GM19238 (cell line): Measurements from ENCODE around the gene EPHA8.

Experiments used
- DNase-seq: peaks from one replicate; pipeline ENCODE4 v3.0.0; 2011; ENCODE audit warnings: low spot score; ENCODE audit not compliant: insufficient read length

The EPHA8 gene

GRCh38 chr1:22588899-22589422 is 25.7 kb downstream of the EPHA8 start:
- DNase-seq = no peak

GRCh38 chr1:22591576-22591975 is 28.3 kb downstream of the EPHA8 start:
- no peak for DNase-seq

- DNase-seq = no peak
Observed at GRCh38 chr1:22592051-22592450, 28.8 kb downstream of the EPHA8 start.

- no peak for DNase-seq
Observed at GRCh38 chr1:22592919-22593790, 29.9 kb downstream of the EPHA8 start.

- DNase-seq = no peak
Observed at GRCh38 chr1:22594396-22594795, 31.1 kb downstream of the EPHA8 start.

- no peak for DNase-seq
Observed at GRCh38 chr1:22595108-22595507, 31.8 kb downstream of the EPHA8 start.

- DNase-seq = no peak
Observed at GRCh38 chr1:22597301-22597965, 34.1 kb downstream of the EPHA8 start.

- no peak for DNase-seq
Observed at GRCh38 chr1:22597996-22598395, 34.7 kb downstream of the EPHA8 start.

- DNase-seq = no peak
Observed at GRCh38 chr1:22598736-22599135, 35.4 kb downstream of the EPHA8 start.

GRCh38 chr1:22600071-22600816 is 37.0 kb downstream of the EPHA8 start:
- no peak for DNase-seq

- DNase-seq = no peak
Observed at GRCh38 chr1:22600817-22601605, 37.7 kb downstream of the EPHA8 start.

- no peak for DNase-seq
Observed at GRCh38 chr1:22601610-22602009, 38.3 kb downstream of the EPHA8 start.

GRCh38 chr1:22602060-22602740 is 38.9 kb downstream of the EPHA8 start:
- DNase-seq = no peak

GRCh38 chr1:22606161-22606560 is 42.9 kb downstream of the EPHA8 start:
- no peak for DNase-seq

- no peak for DNase-seq
Observed at GRCh38 chr1:22607154-22607553, 43.9 kb downstream of the EPHA8 start.

- DNase-seq = no peak
Observed at GRCh38 chr1:22608361-22608760, 45.1 kb downstream of the EPHA8 start.

GRCh38 chr1:22609291-22609690 is 46.0 kb downstream of the EPHA8 start:
- DNase-seq = no peak

GRCh38 chr1:22611530-22611947 is 48.2 kb downstream of the EPHA8 start:
- DNase-seq = no peak

GRCh38 chr1:22612671-22613571 is 49.6 kb downstream of the EPHA8 start:
- DNase-seq = no peak
